GM12873 (cell line): Measurements from ENCODE around the gene EGFR.

Experiments used
- TF ChIP-seq, protein P1 (sequence below): IDR thresholded peaks from 2 replicates; pipeline ENCODE4 v1.5.1; 2012; ENCODE audit warnings: low read depth, mild to moderate bottlenecking, moderate library complexity, low read length, control low read depth; ENCODE audit not compliant: insufficient read depth; ENCODE audit errors: missing control alignments

Gene EGFR

GRCh38 chr7:55127622-55128081 lies 108.8 kb downstream of the EGFR start:
- TF ChIP-seq, protein P1, sequence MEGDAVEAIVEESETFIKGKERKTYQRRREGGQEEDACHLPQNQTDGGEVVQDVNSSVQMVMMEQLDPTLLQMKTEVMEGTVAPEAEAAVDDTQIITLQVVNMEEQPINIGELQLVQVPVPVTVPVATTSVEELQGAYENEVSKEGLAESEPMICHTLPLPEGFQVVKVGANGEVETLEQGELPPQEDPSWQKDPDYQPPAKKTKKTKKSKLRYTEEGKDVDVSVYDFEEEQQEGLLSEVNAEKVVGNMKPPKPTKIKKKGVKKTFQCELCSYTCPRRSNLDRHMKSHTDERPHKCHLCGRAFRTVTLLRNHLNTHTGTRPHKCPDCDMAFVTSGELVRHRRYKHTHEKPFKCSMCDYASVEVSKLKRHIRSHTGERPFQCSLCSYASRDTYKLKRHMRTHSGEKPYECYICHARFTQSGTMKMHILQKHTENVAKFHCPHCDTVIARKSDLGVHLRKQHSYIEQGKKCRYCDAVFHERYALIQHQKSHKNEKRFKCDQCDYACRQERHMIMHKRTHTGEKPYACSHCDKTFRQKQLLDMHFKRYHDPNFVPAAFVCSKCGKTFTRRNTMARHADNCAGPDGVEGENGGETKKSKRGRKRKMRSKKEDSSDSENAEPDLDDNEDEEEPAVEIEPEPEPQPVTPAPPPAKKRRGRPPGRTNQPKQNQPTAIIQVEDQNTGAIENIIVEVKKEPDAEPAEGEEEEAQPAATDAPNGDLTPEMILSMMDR, result no peak

DNA sequence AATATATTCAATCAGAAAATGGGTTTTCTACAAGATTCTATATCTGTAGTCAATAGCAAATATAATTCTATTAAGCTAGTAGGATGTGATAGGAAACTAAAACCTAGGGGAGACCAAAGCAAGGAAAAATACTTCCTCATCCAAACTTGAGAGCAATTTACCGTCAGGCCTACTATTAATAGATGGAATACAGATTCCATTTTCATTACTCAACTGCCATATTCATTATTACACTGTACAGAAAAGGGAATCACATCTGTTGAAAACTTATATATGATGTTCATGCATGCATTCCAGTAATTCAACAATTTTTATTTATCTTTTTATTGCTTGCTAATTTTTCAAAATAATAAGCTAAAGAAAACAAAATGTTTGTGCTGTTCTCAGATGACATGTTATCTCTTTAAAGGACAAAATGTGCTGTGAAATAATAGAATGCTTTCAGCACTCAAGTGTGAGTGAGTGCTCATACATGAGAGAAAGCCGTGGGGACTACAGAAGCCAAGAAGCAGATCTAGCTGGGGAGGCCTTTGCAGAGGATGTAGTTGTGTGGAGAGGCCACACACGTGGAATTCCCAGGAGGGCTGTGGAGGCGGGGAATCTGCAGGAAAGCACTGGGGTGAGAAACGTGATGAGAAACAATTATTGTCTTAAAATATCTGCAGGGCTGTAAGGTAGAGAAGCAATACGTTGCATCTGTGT lies 110.0 kb downstream of the EGFR start:
- TF ChIP-seq, protein P1, result no peak

GRCh38 chr7:55129541-55130394 lies 111.0 kb downstream of the EGFR start:
- TF ChIP-seq, protein P1, result no peak

DNA sequence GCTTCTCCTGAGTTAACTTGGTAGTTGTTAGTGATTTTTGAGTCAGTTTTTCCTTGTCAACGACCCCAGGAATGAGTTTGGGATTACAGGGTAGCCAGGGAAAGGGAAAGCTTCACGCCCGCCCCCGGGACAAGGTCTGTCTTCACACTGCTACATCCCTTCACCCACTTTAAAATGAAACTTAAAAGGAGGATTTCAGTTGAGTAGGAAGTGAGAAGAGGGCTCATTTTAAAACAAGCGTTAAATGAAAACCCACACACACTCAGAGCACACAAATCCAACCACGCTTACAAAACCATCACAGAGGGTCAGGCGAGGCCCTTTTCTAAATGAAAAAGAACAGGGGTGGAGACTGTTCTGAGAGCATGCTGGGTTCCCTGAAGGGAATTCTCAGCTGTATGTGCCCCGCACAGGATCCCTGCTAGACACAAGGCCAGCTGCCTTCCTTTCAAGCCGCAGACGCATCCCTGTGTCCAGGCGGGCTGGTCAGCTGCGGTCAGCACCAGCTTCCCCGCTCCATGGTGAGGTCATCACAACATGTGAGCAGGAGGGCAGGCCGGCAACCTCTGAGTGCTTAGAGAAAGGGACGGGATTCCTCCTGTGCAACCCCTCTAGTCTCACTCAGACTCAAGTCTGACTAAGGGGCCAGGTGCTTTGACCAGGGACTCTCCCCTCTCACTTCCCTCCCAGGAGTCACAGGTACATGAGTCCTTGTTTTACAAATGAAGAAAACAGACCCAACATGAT lies 111.8 kb downstream of the EGFR start:
- TF ChIP-seq, protein P1, result no peak

GRCh38 chr7:55131142-55131929 lies 112.5 kb downstream of the EGFR start:
- TF ChIP-seq, protein P1, result no peak

- TF ChIP-seq, protein P1, result no peak
These were observed 113.7 kb downstream of the EGFR start for GRCh38 chr7:55132550-55132889.
